NCI-H524 (cell line): ENCODE results near the gene INO80E.

Source experiments
- DNase-seq, 2 experiments: peaks; one replicate each; lab custom pipeline; 2025; lab: John Stamatoyannopoulos, UW

Gene INO80E

DNA sequence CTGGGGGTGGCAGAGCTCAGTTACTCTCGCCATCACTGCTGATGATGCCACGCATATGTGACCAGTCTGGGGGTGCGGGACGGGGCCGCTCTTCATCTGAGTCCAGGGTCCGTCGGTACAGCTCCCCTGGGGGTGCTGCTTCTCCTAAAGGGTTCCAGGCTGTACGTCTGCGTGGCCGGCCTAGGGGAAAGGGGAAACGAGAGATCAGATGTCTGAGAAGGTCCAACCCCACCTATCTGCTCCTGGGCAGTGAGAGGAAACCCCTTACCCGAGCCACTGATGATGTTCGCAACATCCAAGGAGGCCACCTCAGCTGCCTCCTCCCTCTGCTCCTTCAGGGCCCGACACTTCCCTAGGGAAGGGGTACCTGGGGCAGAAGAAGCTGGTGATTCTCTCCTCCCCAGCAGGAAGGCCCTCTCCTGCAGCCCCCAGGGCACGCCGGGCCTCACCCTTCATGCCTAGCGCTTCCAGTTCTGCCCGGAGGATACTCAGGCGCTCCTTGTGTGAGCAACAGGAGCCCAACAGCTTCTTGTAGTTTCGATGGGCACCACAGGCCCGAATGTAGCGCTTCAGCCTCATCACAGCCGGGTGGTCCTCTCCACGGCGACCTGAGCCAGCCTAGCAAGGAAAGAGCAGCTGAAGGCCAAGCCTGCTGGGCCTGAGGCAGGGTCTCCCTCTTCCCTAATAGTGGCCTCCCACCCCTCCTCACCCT, 2.7 kb upstream of the INO80E start:
- DNase-seq, result no peak

DNA sequence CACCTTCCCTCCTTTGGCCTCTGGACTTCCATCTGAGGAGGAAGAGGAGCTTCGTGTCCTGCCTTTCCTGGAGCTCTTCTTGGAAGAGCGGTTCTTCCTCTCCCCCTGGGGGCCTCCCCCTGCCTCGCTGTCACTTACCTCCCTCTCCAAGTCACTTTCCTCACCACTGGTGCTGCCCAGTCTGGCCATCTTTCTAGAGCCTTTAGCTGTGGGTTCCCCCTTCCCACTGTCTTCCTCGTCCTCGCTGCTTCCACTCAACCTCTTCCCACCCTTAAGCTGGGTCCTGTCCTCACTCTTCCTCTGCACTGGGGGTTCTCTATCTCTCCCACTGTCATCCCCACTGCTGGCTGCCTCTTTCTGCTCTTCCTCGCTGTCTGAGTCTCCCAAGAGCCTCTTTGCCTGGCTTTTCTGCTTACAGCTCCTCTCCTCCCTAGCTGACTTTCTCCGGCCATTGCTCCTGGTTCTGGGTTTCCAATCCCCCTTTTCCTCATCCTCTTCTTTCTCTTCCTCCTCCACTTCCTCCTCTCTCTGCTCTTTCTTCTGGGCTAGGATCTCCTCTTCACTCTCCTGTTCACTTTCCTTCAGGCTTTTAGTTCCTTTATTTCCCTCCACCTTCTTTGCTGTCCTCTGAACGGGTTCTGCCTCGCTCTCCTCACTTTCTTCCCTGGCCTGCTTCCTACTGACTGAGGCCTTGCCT, 2.0 kb upstream of the INO80E start:
- DNase-seq, result no peak

DNA sequence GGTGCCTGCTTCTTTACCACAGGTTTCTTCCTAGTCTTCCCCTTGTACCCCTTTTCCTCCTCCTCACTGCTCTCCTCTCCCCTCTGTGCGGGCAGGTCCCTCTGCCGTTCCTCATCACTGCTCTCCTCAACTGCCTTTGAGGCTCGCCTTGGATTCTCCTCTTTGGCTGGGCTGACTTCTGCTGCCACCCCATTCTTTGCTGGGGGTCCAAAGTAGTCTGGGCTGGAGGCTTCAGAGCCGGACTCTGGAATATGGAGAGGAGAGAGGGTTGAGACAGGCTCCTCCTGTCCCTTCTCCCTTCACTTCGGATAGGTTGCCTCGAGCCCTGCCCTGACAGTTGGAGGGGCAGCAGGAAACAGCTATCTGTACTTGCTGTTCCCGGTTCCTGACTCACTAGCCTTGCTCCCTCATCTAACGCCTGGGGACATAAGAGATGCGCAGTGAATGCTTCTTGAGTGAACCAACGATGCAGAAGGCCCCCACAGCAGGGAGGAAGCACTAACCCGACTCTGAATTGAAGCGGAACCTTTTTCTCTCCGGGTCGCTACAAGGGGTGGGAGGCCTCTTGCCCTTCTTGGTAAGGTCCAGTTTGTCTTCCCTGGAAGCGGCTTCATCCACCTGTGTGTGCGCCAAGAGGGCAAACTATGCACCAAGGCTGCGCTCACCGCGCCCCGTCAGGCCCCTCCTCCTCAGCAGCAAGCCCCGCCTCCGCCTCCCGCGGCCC, 1.3 kb upstream of the INO80E start:
- DNase-seq, result peak in 1 of 2 experiments; percentile 47

DNA sequence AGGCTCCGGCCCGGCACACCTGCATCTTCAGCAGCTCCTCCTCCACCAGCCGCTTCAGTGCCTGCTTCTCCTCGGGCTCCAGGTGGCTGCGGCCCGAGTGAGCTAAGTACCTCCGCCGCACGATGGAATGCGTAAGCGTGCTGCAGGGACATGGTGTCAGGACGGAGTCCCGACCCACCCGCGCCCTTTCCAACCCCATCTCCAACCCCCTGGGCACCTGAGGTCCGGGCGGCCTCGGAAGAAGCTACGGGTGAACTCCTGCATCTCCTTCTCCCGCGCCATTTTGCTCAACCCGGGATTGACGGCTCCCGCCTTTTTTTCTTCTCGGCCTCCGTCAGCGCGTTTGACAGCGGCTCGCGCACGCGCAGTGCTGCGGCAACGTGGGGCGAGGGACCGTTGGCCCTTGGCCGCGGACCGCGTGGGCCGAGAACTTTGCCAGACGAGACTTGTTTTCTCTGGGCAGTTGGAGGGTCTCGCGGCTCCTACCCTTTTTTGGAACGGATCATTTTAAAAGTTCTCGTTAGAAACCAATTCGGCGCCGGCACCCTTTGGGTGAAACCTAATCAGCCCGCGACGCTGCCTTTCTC, 624 bp upstream of the INO80E start, which contains the start of gene HIRIP3:
Gene HIRIP3 (minus strand): TSS at position 294 of the 587 bp plus-strand sequence. CDS start 12 bp downstream, at position 282.
- DNase-seq, result peak; percentile 71 to 90

DNA sequence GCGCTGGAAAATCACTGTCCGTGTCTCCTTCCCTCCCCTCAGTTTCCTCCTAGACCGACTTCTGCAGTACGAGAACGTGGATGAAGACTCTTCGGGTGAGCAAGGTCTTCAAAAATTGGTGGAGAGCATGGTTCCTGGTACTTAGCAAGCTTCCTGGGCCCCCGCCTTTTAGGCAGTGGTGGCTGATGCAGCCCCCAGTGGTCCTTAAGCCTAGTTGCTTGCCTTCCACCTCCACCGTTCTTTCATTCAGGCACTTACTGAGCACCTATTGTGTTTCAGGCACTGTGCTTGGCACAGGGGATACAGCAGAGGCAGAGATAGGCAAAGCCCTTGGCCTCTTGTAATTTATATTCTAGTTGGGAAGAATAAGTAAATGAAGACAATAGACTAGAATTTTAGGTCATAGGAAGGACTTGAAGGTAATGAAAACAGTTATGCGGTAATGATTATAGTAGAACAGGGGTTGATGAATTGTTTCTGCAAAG, 767 bp downstream of the INO80E start:
- DNase-seq, result peak in 1 of 2 experiments; percentile 27

DNA sequence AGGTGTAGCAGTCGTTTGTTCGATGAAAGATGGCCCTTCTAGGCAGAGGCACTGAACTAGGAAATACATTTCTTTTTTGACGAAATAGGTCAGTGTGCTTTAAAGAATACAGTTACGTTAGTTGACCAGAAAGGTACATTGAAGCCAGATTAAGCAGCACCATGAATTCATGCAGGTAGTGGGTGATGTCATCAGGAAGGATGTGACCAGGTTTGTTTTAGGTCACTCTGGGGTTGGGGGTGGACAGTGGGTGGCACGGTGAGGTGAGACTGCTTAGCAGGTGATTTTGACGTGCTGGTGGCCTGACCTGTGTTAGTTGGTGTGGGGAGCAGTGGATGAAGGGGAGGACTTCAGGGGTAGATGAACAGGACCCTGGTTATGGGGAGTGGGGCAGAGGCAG, 3.6 kb downstream of the INO80E start:
- DNase-seq, result no peak

DNA sequence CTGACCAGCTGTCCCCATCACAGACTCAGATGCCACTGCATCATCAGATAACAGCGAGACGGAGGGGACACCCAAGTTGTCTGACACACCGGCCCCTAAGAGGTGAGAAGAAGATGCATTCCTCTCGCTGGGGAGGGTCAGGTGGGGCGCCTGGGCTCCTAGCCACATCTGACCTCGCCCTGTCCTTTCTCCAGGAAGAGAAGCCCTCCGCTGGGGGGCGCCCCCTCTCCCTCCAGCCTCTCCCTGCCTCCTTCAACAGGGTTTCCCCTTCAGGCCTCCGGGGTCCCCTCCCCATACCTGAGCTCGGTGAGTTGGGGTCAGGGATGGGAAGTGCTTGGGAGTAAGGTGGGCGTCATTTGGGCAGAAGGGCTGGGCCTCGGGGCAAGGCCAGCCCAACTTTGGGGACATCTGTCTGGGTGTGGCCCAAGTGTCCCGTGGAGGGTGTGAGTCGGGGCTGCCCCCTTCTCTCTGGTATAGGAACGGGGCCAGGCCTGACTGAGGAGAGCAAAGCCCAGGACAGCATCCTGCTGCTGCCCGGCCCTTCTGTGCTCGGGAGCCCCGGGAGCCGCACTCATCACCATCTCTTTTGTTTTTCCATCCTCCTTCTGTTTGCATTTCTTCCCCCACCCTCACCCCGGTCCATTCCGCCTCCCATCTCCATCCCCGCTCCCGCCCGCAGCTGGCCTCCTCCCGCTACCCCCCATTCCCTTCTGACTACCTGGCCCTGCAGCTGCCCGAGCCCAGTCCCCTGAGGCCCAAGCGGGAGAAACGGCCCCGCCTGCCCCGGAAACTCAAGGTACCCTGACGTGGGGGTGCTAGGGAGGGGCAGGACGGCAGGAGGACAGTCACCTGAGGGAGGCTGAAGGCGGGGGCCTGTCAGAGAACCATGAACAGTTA, 4.9 kb downstream of the INO80E start:
- DNase-seq, result no peak

DNA sequence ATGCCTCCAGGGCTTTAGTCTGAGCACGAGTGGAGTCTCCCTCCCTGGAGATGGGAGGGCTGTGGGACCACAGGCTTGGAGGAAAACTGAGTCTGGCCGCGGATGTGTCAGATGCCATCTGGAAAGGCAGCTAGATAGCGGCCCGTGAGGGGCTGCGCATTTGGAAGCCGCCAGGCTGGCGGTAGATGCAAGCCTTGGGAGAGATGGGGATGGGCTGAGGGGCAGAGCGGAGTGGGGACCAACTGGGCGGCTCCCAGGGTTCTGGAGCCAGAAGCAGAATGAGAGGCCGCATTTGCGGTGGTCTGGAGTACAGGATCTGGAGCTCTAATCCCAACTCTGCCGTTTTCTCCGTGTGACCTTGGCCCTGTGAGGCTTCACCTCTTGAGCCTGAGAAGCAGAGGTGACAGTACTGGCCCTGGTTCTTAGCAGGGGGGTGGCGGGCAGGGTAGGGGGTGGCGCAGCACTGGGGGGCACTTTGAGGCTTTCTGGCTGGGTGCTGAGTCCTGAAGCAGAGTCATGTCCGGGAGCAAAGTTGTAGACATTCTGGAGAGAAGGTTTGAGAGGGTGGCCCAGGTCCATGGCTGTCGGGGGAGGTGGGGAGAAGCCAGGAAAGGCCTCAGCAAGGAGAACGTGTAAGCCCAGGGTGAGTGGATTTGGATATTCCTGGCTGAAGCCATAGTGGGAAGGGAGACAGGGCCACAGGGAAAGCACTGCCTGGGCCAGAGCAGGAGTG, 6.7 kb downstream of the INO80E start:
- DNase-seq, result no peak

DNA sequence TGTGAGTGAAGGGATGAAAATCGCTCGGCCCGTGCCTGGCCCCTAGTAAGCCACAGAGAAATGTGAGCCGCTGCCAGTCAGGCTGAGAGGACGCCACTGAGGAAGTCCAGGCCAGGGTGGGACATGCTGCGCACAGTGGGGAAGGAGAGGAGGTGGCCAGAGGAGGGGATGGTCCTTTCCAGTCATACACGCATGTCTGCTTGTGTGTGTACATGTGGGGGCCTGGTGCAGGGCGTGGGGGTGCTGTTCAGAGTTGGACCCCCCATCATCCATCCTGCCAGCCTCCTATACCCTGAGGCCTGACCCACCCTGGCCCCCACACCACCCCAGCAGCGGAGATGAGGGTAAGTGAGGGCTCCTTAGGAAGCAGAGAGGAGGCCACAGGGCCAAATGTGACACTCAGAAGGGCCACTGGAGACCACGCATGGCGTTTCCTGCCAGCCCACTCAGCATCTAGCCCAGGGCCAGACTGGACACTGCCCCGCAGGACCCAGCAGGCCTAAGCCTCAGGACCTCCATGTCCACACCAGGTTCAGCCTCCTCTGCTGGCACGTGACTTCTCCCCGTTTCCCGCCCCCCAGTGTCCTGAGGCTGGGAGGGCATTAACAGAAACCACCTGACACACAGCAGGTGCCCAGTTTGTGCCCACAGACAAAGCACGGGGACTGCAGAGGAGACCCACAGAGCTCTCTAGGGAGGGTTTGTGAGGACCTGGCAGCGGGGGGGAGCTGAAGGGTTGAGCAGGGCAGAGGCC, 7.8 kb downstream of the INO80E start:
- no peak for DNase-seq

DNA sequence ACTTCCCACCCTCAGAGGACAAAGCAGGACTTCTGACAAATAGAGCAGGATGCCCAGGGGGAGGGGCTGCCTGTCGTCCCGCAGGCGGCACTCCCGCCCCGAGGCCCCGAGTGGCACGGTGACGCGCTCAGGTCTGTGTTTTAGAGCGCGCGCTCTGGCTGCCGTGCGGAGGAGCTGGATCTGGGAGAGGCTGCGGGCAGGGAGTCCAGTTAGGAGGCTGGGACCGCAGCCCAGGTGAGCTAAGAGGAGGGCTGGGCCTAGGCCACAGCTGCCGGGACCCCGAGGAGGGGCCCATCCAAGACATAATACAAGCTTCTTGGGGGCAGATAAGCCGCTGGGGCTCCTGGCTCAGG, 8.4 kb downstream of the INO80E start:
- no peak for DNase-seq

DNA sequence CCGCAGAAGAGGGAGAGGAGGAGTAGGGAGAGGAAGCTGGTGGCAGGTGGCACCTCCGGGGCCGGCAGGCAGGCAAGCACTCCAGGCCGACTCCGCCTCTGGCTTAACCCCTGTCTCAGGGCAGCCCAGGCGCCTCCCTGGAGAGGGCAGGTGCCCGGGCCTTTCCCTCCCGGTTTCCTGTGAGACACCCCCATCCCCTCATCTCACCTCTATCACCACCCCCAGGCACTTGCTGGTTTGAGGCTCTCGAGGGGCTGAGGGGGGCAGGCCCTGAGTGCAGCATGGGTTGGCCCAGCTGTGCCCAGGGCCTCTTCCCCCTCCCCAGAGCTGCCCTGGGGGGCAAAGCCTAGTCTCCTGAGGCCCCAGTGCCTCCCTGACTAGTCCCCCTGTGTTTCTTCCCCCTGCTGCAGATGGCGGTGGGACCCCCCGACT, 8.8 kb downstream of the INO80E start:
- peak; percentile 65 to 85 for DNase-seq

DNA sequence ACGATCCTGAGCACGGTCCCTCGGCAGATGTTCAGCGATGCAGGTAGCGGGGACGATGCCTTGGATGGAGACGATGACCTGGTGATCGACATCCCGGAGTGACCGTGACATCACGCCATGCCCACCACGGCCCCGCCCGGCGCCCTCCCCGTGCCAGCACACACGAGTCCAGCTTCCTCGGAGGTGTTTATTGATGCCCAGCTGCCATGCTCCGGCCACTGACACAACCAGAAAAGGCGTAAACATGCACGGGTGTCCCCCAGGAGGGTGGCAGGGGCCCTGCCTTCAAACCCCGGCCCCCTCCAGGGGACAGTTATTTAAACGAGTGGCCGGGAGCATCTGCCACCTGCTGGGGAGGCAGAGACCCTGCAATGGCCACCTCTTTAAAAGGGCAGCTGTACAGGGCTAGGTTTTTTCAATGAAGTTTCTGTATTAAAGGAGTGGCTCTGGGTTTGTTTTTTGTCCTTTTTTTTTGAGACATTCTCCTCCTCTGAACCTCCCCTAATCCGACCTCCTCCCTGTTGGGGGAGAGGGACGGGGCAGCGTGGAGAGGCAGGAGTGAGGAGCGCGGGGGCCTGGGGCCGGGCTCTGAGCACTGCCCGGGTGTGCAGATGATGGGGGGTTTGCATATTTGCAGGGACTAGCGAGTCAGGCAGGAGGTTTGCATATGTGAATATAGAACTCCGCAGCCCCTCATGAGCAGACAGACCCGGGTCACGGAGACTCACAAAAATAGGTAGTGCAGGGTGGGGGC, 9.5 kb downstream of the INO80E start:
- DNase-seq, result peak; percentile 42 to 71

DNA sequence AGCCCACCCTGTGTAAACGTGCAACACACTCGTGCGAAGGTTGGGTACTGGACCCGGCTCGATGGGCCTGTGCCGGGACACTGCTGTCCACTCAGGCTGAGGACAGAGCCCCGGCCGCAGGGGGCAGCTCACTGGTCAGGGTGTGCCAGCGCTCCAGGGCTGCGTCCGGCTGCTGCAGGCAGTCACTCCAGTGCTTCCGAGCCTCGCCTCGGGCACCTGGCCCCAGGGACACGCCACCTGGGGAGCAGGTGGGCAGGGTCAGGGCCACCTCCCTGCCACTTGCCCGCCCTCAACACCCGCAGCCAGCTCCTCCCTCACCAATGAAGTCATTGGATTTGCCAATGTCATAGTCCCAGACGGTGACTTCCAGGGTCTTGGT, 10.0 kb downstream of the INO80E start:
- no peak for DNase-seq

DNA sequence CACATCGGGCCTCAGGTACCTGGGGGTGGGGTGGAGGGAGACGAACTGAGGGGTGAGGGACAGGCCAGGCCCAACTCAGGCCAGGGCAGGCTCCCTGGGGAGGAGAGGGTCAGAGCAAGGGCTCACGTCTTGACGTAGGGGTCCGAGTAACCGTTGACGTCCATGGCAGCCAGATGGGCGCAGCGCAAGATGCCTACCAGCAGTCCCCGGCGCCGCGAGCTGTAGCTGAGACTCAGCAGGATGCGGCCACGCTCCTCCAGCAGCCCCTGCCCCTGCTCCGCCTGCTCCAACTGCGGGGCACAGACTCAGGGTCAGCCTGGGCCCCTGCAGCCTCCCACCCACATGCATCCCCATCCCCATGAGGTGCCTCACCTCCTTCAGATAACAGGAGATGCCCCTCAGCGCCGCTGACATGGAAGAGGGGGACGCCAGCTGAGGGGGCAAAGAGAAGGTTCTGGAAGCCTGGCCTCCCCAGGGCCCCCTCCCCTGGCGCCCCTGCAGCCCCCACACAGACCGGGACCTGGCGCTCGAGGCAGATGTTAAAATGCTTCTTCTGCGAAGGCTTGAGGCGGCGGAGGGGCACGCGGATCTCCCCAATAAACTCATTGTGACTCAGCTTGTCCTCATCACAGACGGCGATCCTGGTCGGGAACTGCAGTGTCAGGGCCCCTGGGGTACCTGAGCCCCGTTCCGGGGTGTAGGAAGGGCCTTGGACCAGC, 10.8 kb downstream of the INO80E start:
- no peak for DNase-seq

DNA sequence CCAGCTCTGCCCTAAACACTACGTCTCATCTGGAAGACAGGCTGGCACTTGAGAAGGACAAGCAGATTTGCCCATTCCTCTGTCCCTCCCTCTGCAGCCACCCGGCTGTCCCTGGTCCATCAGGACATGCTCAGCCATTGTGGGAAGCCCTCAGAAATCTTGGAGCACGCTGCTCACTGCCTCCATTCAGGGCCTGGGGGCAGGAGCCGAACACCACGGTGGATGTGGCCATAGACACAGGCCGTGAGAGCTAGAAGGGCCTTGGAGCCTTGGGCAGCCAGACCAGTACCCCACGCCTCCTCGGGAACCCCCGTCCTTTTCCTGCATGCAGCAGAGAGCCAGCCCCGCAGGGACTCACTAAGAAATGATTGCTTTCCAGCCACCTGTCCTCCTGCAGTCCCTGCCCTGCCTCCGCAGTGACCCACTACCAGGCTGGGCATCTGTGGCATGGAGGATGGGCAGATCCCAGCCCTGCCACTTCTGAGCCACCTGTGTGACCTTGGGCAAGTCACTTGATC, 11.4 kb downstream of the INO80E start:
- no peak for DNase-seq

DNA sequence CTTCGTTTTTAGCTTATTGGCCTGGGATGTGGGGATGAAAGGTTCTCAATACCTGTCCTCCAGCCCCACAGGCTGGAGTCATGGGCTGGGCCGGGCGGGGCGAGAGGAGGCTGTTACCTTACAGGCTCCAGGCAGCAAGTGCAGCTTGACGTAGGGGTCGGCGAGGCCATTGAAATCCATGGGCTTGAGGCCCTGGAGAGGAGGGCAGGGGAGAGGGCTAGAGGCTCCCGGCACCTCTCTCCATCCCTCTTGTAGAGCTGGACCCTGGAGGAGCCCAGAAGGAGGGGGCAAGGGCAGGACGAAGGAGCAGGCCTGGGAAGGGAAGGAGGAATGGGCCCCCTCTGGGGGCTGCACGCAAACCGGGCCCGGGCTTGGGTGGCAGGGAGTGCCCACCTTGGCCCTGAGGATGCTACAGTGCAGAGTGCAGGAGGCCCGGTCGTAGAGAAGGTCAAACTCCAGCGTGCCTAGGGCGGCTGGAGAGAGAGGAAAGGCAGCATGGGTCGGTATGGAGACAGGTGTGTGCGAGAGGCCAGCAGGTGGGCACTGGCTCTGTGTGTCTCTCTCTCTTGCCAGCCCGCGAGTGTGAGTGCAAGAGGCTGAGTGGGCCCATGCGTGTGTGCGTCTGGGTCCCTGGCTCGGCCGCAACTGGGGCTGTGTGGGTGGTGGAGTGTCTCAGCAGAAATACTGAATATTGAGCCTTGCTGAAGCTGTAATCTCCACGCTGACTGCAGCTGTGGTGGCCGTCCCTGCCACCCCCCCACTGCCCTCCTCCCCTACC, 13.2 kb downstream of the INO80E start:
- DNase-seq, result no peak
